Heart left ventricle (tissue), 13 donors: Measurements from ENCODE around the gene FARP1.

Experiments used
- CTCF ChIP-seq, 12 donors: fragments of 200-600 bp; sonication (generic) in 4 of 12; IDR thresholded peaks; one replicate each; pipeline versions ENCODE4 v1.5.0 to v1.8.0; 2018 to 2022; ENCODE audit warnings: antibody characterized with exemption in 12 of 12, mild to moderate bottlenecking in 5 of 12
- POLR2A ChIP-seq, 2 donors: fragments of 450-650 bp; IDR thresholded peaks; one replicate each; pipeline ENCODE4 v1.6.1; 2017; ENCODE audit warnings: antibody characterized with exemption in 2 of 2, mild to moderate bottlenecking in 2 of 2, moderate library complexity in 2 of 2
- donor health status: ischemic (EF 13 %, LVEDD 7.1; RV severe dilation, severe dysfunction).
- donor health status: DM: no; HTN: yes; CAD: no.
- donor health status: DM: no; HTN: no; CAD: no.
- donor health status: ischemic (EF 25% LVEDD 6.9; RV normal size, moderate dysfunction).
- donor health status: ischemic (EF 25% LVEDD 5.7; RV mildly dilated, moderate dysfunction).
- donor health status: ischemic (EF 35%, LVEDD 5.7; RV mildly dilated, moderate dysfunction).
- donor health status: nonischemic (EF 11% LVEDD 7.7; RV severe dilation, severe dysfunction).
- donor health status: DM: yes; HTN: yes; CAD: no.
- donor health status: PGD.
- donor health status: ischemic (EF 29% LVEDD 5.4; RV normal size, mild dysfunction).
- donor health status: nonischemic (EF 23%, LVEDD 6.1; RV moderate dilation, normal function).

DNA sequence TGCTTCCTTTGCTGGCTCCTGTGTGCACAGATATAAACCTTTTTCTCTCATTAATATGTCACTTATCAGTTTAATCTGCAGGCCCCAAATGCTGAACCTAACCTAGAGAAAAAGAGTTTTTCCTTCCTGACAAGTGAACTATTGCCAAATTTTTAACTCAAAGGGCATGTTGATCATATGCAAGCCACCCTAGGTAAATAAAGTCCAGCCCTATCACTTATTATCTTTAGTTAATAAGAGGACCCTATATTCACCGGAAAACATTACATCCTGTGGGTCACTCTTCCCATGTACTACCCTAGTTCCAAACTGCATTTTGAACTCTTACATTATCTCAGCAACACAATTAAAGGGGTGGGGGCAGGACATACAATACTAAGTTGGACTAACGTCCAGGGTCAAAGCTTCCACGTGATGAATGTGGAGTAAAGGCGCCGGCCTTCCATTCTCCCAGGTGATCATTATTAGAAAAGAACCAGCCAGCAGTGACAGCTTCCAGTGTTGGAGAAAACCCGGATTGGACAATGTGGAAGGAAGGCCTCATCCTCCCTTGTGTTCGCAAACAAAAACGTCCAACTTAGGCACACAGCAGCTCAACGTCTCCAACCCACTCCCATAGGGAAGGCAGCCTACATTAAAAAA, 347.4 kb downstream of the FARP1 start:
- TF ChIP-seq CTCF (IDR thresholded peaks at IDR 0.05) = no peak
- TF ChIP-seq POLR2A (IDR thresholded peaks at IDR 0.05) = no peak
